ENCODE data around the gene RHBG.

RHBG gene

GRCh38 chr1:156428746-156429288, 59.8 kb downstream of the RHBG start:
- Histone ChIP-seq H3K36me3 (ENCODE audit: control insufficient read depth, insufficient read depth, low read length) (no peaks in the 10 kb centered on the region), H3K27me3 (replicated peaks; ENCODE audit: control insufficient read depth, insufficient read depth, low read length) (peaks cover 7% of the 10 kb centered on the region), H3K4me3 (replicated peaks; ENCODE audit: low read depth, low read length) (no peak overlapping the region)
- TF ChIP-seq CTCF (IDR thresholded peaks at IDR 0.05; ENCODE audit: insufficient read depth, low read length, poor library complexity, severe bottlenecking): no peak
- no peak for DNase-seq (ENCODE audit: extremely low read depth, insufficient read length)

DNA sequence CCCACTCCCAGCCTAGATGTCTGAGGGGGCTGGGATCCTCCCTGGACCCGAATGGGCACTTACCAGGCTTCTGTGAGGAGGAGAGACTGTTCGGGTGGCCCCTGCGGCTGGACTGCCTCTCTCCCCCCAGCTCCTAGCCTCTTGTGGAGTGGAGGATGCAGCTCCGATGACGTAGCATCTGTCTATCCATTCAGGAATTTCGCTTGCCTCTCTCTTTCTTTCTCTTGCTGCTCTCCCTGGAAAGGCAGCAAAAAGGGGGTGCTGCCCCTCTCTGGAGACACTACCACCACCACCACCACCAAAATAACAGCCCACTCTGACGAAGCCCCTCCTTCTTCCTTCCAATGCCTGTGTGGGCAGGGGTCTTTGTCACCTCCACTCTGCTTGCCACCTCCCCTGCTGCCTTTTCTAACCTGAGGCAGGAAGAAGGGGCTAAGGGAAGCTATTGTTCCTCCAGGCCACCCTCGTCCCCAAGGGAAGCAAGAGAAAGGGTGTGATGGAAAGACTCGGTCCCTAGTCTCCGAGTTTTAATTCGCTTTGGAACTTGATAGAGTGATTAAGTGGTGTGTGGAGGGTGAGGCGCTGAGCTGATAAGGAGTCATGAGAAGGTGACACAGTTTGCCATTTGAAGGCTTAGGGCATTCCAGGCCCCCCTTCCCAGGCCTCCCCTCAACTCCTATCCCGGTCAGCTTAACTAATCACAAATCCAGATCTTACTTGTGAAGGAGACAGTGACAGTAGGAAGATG, 60.5 kb downstream of the RHBG start:
- no peaks in the 10 kb centered on the region for H3K36me3 ChIP-seq (ENCODE audit: control insufficient read depth, insufficient read depth, low read length)
- no peak overlapping the region for H3K4me3 ChIP-seq (replicated peaks; ENCODE audit: low read depth, low read length)
- H3K27me3 ChIP-seq (replicated peaks; ENCODE audit: control insufficient read depth, insufficient read depth, low read length): peaks cover 8% of the 10 kb centered on the region
- no peak for TF ChIP-seq CTCF (IDR thresholded peaks at IDR 0.05; ENCODE audit: insufficient read depth, low read length, poor library complexity, severe bottlenecking)
- no peak for DNase-seq (ENCODE audit: extremely low read depth, insufficient read length)

- peaks cover 9% of the 10 kb centered on the region for H3K27me3 ChIP-seq (replicated peaks; ENCODE audit: control insufficient read depth, insufficient read depth, low read length)
- DNase-seq (ENCODE audit: extremely low read depth, insufficient read length): no peak
- no peak for TF ChIP-seq CTCF (IDR thresholded peaks at IDR 0.05; ENCODE audit: insufficient read depth, low read length, poor library complexity, severe bottlenecking)
- no peaks in the 10 kb centered on the region for H3K36me3 ChIP-seq (ENCODE audit: control insufficient read depth, insufficient read depth, low read length)
- H3K4me3 ChIP-seq (replicated peaks; ENCODE audit: low read depth, low read length): no peak overlapping the region
Measured at GRCh38 chr1:156430303-156430702, 61.3 kb downstream of the RHBG start.

DNA sequence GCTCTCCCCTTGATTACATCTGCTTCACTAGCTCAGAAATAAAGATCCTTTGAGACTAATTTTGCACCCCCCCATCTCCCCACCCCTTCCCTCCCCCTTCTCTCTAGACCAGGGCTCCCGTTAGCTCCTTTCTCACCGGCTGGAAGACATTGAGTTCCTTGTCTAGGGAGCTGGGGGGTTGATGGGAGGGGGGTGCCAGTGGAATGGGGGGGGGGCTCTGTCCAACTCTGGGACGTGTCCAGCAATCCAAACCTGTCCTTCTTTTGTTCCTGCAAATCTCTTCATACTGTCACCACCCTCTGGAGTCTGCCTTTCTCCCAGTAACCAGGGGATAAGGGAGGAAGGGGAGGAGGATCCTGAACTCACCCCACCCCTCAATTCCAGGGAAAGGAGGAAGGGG, 61.9 kb downstream of the RHBG start:
- DNase-seq (ENCODE audit: extremely low read depth, insufficient read length): no peak
- peaks cover 10% of the 10 kb centered on the region for H3K27me3 ChIP-seq (replicated peaks; ENCODE audit: control insufficient read depth, insufficient read depth, low read length)
- no peak for TF ChIP-seq CTCF (IDR thresholded peaks at IDR 0.05; ENCODE audit: insufficient read depth, low read length, poor library complexity, severe bottlenecking)
- no peak overlapping the region for H3K4me3 ChIP-seq (replicated peaks; ENCODE audit: low read depth, low read length)
- no peaks in the 10 kb centered on the region for H3K36me3 ChIP-seq (ENCODE audit: control insufficient read depth, insufficient read depth, low read length)

- peaks cover 10% of the 10 kb centered on the region for H3K27me3 ChIP-seq (replicated peaks; ENCODE audit: control insufficient read depth, insufficient read depth, low read length)
- no peak overlapping the region for H3K4me3 ChIP-seq (replicated peaks; ENCODE audit: low read depth, low read length)
- no peak for TF ChIP-seq CTCF (IDR thresholded peaks at IDR 0.05; ENCODE audit: insufficient read depth, low read length, poor library complexity, severe bottlenecking)
- H3K36me3 ChIP-seq (ENCODE audit: control insufficient read depth, insufficient read depth, low read length): no peaks in the 10 kb centered on the region
- DNase-seq (ENCODE audit: extremely low read depth, insufficient read length): no peak
Measured at GRCh38 chr1:156431366-156431765, 62.4 kb downstream of the RHBG start.

Data from GM06990 (cell line).